Astrocyte (in vitro differentiated cells and primary cell): ENCODE measurements around the gene TBC1D8. TPM values are rescaled to one million over a fixed set of nuclear protein-coding genes. Genes with fewer than 3 reads are reported as not detected.
A peak's percentile ranks its signal among the peaks of the same experiment; 100 is the strongest.

Experiments
- DNase-seq: peaks from one replicate; pipeline ENCODE4 v3.0.0-alpha.2; 2010; ENCODE audit warnings: low read depth
- FAIRE-seq: peaks from 2 replicates; lab custom pipeline; 2011; peaks lifted over from hg19 to GRCh38; lab: Jason Lieb, UNC
- H2AFZ ChIP-seq: 2 replicates; pipeline ENCODE4 v1.6.0; 2012; ENCODE audit warnings: low read depth, low read length, inconsistent platforms
- H3K27ac ChIP-seq: 2 replicates; pipeline ENCODE4 v1.5.1; 2011; ENCODE audit warnings: low read depth, low read length, inconsistent platforms
- H3K27me3 ChIP-seq: 2 replicates; pipeline ENCODE4 v1.6.0; 2011; ENCODE audit warnings: low read length, inconsistent platforms; ENCODE audit not compliant: insufficient read depth
- H3K36me3 ChIP-seq: 2 replicates; pipeline ENCODE4 v1.5.1; 2011; ENCODE audit warnings: low read length, inconsistent platforms; ENCODE audit not compliant: insufficient read depth
- H3K4me1 ChIP-seq: 2 replicates; pipeline ENCODE4 v1.5.1; 2011; ENCODE audit warnings: low read length, inconsistent platforms; ENCODE audit not compliant: insufficient read depth
- H3K4me2 ChIP-seq: 2 replicates; pipeline ENCODE4 v1.6.0; 2012; ENCODE audit warnings: low read length, inconsistent platforms
- H3K4me3 ChIP-seq: 2 replicates; pipeline ENCODE4 v1.5.1; 2011; ENCODE audit warnings: low read depth, mild to moderate bottlenecking, low read length, inconsistent platforms; ENCODE audit not compliant: insufficient read depth
- H3K79me2 ChIP-seq: 2 replicates; pipeline ENCODE4 v1.6.0; 2012; ENCODE audit warnings: mild to moderate bottlenecking, low read length, inconsistent platforms; ENCODE audit not compliant: insufficient read depth
- H3K9ac ChIP-seq: 2 replicates; pipeline ENCODE4 v1.6.0; 2012; ENCODE audit warnings: mild to moderate bottlenecking, low read length, inconsistent platforms
- H3K9me3 ChIP-seq: 2 replicates; pipeline ENCODE4 v1.5.1; 2012; ENCODE audit warnings: low read depth, mild to moderate bottlenecking, low read length, inconsistent platforms; ENCODE audit not compliant: insufficient read depth
- H4K20me1 ChIP-seq: 2 replicates; pipeline ENCODE4 v1.6.0; 2012; ENCODE audit warnings: low read length, inconsistent platforms; ENCODE audit not compliant: insufficient read depth
- H3K27ac Mint-ChIP-seq: one replicate; pipeline ENCODE4 v1.8.0; 2021; ENCODE audit warnings: mild to moderate bottlenecking, mixed read lengths; ENCODE audit not compliant: unreplicated experiment
- H3K27me3 Mint-ChIP-seq: one replicate; pipeline ENCODE4 v1.8.0; 2021; ENCODE audit warnings: low read depth, mixed read lengths; ENCODE audit not compliant: unreplicated experiment
- H3K36me3 Mint-ChIP-seq: one replicate; pipeline ENCODE4 v1.8.0; 2021; ENCODE audit warnings: low read depth, mixed read lengths; ENCODE audit not compliant: unreplicated experiment
- H3K4me1 Mint-ChIP-seq: one replicate; pipeline ENCODE4 v1.8.0; 2021; ENCODE audit warnings: low read depth, mixed read lengths; ENCODE audit not compliant: unreplicated experiment
- H3K4me3 Mint-ChIP-seq: one replicate; pipeline ENCODE4 v1.8.0; 2021; ENCODE audit warnings: mild to moderate bottlenecking, moderate library complexity, mixed read lengths; ENCODE audit not compliant: unreplicated experiment
- H3K9me3 Mint-ChIP-seq: one replicate; pipeline ENCODE4 v1.8.0; 2021; ENCODE audit warnings: mild to moderate bottlenecking, mixed read lengths; ENCODE audit not compliant: unreplicated experiment
- EZH2 ChIP-seq: IDR thresholded peaks from 2 replicates; pipeline ENCODE4 v1.6.1; 2012; ENCODE audit warnings: mild to moderate bottlenecking, low read length, inconsistent platforms; ENCODE audit not compliant: insufficient read depth
- total RNA-seq: library from RNA; stranded (reverse); gene quantifications from 2 replicates; pipeline ENCODE4 v1.2.1, GENCODE V29; 2021
- TF ChIP-seq, protein P1 (sequence below): IDR thresholded peaks from 2 replicates; pipeline ENCODE4 v1.5.1; 2011; ENCODE audit warnings: low read depth, mild to moderate bottlenecking, inconsistent platforms, low read length, moderate library complexity; ENCODE audit not compliant: insufficient read depth

The TBC1D8 gene
- total RNA-seq, 1 donor from 2014 or later: 2.4 TPM

DNA sequence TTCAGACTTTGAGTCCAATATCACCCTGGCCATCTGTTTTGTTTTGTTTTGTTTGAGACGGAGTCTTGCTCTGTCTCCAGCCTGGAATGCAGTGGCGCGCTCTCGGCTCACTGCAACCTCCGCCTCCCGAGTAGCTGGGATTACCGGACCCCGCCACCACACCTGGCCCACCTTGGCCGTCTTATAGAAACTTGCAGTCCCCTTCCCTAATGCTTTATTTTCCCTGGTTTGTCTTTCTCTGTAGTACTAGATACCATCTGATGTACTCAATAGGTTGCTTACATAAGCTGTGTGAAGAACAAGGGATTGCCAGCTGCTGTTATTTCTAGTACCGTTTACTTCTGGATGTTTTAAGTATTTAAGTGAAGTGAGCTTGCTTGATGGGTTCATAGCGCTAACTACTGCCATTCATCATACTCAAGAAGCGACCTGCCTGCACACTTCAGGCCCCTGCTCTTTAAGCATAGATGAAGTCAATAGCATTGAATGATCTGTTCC lies 147.9 kb downstream of the TBC1D8 start:
- FAIRE-seq: no peak
- Mint-ChIP-seq H3K4me3 (peak overlapping the region; percentile 99), H3K9me3 (no peaks in the 10 kb centered on the region), H3K4me1 (peaks cover 36% of the 10 kb centered on the region), H3K36me3 (peaks cover 35% of the 10 kb centered on the region), H3K27me3 (no peaks in the 10 kb centered on the region), H3K27ac (peak overlapping the region; percentile 93)
- peak overlapping the region; percentile 99 for H3K9ac ChIP-seq
- no peaks in the 10 kb centered on the region for H3K27me3 ChIP-seq
- peaks cover 50% of the 10 kb centered on the region for H3K36me3 ChIP-seq
- no peak overlapping the region for H2AFZ ChIP-seq
- peak; percentile 7 for DNase-seq
- peak overlapping the region; percentile 90 for H3K27ac ChIP-seq
- peak overlapping the region; percentile 98 for H3K4me3 ChIP-seq
- no peaks in the 10 kb centered on the region for H3K9me3 ChIP-seq
- H4K20me1 ChIP-seq: peaks cover 62% of the 10 kb centered on the region
- H3K4me2 ChIP-seq: peak overlapping the region; percentile 89
- H3K79me2 ChIP-seq: peaks cover 57% of the 10 kb centered on the region
- peaks cover 27% of the 10 kb centered on the region for H3K4me1 ChIP-seq
- TF ChIP-seq EZH2: no peak
- TF ChIP-seq, protein P1, sequence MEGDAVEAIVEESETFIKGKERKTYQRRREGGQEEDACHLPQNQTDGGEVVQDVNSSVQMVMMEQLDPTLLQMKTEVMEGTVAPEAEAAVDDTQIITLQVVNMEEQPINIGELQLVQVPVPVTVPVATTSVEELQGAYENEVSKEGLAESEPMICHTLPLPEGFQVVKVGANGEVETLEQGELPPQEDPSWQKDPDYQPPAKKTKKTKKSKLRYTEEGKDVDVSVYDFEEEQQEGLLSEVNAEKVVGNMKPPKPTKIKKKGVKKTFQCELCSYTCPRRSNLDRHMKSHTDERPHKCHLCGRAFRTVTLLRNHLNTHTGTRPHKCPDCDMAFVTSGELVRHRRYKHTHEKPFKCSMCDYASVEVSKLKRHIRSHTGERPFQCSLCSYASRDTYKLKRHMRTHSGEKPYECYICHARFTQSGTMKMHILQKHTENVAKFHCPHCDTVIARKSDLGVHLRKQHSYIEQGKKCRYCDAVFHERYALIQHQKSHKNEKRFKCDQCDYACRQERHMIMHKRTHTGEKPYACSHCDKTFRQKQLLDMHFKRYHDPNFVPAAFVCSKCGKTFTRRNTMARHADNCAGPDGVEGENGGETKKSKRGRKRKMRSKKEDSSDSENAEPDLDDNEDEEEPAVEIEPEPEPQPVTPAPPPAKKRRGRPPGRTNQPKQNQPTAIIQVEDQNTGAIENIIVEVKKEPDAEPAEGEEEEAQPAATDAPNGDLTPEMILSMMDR: no peak

- TF ChIP-seq EZH2: no peak
- TF ChIP-seq, protein P1: no peak
- DNase-seq (no peak), FAIRE-seq (no peak)
- Mint-ChIP-seq H3K36me3 (peaks cover 30% of the 10 kb centered on the region), H3K4me3 (peak overlapping the region; percentile 99), H3K9me3 (no peaks in the 10 kb centered on the region), H3K27ac (peak overlapping the region; percentile 93), H3K4me1 (peaks cover 31% of the 10 kb centered on the region), H3K27me3 (no peaks in the 10 kb centered on the region)
- peak overlapping the region; percentile 90 for H3K27ac ChIP-seq
- peaks cover 56% of the 10 kb centered on the region for H4K20me1 ChIP-seq
- peak overlapping the region; percentile 98 for H3K4me3 ChIP-seq
- peaks cover 44% of the 10 kb centered on the region for H3K36me3 ChIP-seq
- peaks cover 52% of the 10 kb centered on the region for H3K79me2 ChIP-seq
- no peaks in the 10 kb centered on the region for H3K27me3 ChIP-seq
- peak overlapping the region; percentile 89 for H3K4me2 ChIP-seq
- peaks cover 27% of the 10 kb centered on the region for H3K4me1 ChIP-seq
- H3K9ac ChIP-seq: peak overlapping the region; percentile 99
- H2AFZ ChIP-seq: peak overlapping the region; percentile 89
- H3K9me3 ChIP-seq: no peaks in the 10 kb centered on the region
Observed at GRCh38 chr2:101002562-101003277, 148.5 kb downstream of the TBC1D8 start.
